Inferior parietal cortex (tissue), 1 donor: ENCODE measurements around the gene GORAB.

Experiments
- DNase-seq: peaks from one replicate; pipeline ENCODE4 v3.0.0-alpha.2; 2016; ENCODE audit errors: extremely low spot score

GORAB gene, protein sequence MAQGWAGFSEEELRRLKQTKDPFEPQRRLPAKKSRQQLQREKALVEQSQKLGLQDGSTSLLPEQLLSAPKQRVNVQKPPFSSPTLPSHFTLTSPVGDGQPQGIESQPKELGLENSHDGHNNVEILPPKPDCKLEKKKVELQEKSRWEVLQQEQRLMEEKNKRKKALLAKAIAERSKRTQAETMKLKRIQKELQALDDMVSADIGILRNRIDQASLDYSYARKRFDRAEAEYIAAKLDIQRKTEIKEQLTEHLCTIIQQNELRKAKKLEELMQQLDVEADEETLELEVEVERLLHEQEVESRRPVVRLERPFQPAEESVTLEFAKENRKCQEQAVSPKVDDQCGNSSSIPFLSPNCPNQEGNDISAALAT

DNA sequence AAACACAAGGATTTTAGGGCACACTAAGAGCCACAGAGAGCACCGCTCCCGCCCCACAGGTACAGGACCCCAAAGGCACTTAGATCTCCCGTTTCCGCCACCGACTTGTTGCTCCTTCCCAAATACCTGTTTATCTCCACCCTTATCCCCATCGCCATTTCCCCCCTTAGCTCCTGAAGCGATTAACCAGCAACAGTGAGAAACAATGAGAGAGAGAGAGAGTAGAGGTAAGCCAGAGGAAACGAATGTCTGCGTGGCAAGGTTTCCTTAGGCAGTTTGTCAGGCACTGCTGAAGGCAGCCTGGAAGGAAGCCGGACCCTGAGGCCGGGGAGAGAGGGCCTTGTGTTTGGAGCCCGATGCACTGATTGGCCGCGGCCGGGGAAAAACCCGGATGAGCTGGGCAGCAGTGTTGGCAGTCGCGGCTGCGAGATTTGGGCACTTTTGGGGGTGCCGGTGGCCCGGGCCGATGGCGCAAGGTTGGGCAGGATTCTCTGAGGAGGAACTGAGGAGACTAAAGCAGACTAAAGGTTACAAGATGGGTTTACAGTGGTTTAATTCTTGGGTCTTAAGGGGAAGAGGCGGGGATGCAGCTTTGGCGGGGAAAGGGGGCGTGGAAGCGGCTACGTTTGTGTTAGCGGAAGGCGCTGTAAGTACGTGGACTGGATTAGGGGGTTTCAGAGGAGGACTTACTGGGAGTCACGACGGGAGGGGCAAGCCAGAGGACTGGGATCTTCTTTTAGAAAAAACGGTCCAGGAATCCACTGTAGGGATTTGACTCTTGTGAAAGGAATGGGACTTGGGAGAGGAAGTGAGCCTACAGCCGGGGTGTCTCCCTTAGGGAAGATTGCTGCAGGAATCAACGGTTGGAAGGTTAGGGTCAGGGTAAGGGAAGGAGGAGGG lies at the start of gene GORAB:
TSS of gene GORAB (plus strand) at position 409 of the 900 bp plus-strand sequence. CDS start at position 467, 58 bp downstream.
- peak; percentile 86 for DNase-seq

DNA sequence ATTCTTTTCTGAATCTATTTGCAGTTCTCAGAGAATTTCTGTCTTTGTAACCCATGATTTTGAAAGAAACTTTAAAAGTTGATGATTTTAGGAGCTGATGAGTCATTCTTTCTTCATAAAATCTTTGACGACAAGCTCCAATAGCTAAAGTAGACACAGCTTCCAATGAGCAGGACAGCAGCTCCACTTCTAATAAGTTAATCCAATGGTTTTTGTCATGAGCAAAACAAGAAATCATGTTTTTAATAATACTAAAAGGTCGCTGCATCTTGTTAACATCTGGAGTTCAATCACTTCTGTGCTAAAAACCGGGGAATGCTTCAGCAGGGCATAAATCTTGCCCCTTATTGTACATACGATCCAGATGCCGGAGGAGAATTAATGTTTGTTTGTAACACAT lies 48.9 kb upstream of the GORAB start:
- no peak for DNase-seq

DNA sequence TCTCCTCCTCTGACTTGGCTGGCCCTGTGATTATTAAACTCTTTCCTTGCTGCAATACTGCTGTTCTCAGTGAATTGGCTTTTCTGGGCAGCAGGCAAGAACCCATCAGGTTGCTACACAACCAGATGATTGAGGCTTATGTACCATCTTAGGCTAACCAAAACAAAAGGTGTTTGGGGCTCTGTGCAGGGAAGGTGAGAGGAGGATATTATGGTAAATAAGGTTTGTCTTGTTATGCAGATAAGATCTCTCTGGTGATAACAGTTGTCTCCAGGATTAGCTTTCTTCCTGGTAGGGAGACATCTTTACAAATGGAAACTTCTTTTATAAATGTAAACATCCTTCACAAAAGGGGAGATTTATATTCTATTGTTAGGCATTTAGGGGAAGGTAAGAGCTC lies 44.5 kb upstream of the GORAB start:
- no peak for DNase-seq

DNA sequence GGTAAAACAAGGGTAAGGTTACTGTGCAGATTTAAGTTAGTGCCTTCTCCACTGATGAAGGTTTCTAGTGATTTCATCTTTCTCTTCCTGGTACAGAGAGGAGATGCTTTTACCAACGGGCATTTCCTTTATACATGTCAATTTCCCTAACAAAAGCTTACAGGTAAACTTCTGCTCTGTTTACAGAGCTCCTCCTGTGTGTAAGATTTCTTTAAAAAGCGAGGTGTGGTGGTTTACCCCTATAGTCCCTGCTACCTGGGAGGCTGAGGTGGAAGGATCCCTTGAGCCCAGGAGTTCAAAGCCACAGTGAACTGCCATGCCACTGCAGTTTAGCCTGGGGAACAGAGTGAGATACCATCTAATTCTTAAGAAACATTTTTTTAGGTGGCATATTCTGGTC lies 40.7 kb upstream of the GORAB start:
- DNase-seq, result no peak

DNA sequence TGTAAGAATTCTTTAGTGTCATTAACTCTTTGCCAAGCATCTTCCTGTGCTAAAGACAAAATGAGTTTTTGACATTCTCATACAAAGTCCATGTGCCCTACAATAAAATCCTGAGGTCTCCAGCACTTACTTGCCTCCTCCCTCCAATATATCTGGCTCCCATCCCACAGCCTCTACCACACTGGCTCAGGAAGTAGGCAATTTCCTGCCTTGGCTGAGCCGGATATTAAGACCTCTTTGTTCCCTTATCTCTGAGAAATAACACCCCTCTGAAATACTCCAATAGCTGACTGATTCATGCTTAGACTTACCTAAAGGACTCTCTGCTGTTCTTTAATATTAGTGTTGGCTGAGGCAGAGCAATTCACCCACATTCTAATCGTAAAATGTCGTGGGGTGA lies 37.6 kb upstream of the GORAB start:
- DNase-seq, result no peak

DNA sequence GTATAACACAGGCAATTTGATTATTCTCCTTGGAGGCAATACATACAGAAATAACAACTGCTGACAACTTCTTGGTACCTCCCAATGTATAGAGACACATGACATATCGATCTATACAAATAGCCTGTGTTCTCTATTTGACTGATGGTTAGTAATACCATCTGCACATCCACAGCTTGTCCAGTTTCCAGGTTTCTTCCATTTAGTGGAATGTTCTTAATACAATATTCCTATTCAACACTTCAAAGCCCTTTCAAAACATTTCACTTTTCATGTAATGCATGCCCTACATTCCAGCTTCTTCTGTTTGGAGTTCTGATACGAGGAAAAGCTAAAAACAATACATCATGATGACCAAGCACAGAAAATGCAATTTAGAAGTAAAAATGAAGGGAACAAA lies 37.0 kb upstream of the GORAB start:
- DNase-seq, result no peak

DNA sequence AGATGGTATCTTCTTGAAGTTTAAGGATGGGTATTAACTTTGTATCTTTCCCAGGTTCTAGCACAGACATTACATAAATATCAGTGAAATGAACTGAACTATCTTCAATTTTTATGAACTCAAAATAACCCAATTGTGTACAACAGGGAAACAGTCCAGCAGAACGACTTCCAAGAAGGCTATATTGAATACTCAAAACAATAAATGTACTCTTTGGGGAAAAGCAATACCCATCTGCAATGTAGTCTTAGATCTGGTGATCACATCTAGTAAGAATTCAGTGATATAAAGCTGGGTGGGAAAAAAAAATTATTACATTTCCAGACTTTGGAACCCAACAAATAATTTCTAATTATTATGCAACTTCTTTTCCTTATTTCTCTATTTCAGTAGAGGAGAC lies 33.1 kb upstream of the GORAB start:
- DNase-seq, result no peak

DNA sequence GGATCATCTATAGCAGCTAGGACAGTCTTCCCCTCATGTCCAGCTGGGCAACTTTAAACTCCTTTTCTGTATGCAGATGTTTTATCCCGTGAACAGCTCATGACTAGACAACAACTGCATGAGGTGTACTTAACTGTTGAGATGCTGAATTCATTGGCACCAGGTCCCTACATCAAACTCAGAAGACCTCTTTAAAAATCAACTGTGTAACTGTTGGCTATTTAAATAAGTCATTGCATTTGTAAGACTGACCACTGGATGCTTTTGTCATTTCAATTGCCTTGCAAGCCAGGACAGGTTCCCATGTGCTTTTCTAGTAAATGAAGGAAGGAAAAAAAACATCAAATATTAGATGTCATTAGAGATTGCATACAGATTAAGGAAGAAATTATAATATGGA lies 28.3 kb upstream of the GORAB start:
- DNase-seq, result no peak

DNA sequence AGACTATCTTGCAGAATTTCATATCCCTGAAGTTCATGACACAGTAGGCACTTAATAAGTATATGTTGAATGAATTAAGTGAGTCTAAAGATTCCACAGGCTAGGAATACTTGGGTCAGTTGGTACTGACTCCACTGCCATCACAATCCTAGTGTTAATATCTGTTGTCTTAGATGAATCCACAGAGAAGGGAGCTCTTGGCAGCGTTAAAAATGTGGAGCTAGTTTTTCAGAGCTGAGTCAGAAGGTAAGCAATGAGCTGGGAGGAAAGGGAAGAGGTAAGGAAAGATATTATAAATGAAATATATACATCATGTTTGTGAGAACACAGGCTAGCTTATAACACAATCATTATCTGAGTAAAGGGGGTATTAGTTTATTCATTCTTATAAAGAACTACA lies 21.8 kb upstream of the GORAB start:
- no peak for DNase-seq

DNA sequence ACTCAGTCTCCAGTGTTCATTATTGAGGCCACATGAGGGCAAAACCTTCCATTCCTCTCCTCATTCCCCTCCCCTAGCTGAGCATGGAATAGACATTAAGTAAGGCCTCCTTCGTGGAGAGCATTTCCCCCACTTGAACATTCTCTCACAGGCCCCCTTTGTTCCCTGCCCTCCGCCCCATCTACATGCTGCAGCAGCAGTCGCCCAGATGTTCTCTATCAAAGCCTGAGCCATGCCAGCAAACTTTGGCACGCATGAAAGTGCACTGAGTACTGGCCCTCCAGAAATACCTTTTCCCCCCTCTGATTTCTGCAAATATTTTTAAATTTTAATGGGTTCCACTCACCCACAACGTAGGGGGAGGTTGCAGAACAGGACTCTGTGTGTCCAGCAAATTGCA lies 20.9 kb upstream of the GORAB start:
- DNase-seq, result no peak

DNA sequence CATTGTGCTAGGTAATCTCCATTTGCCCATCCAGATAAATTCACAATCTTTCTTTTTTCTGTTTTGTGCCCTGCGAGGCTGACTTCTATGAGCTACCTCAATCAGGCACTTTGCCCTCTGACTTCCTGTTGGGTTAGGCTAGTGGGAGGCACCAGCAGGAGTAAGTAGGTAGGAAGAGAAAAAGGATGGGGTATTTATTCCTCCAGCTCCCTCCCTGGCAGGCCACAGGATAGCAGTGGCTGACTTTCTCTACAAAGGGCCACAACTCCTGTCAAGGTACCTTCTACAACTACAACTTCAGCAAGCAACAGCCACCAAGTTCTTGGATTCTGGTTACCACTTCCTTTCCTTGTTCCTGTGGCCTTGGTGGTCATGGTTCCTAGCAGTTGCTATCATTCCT lies 18.8 kb upstream of the GORAB start:
- DNase-seq, result no peak

DNA sequence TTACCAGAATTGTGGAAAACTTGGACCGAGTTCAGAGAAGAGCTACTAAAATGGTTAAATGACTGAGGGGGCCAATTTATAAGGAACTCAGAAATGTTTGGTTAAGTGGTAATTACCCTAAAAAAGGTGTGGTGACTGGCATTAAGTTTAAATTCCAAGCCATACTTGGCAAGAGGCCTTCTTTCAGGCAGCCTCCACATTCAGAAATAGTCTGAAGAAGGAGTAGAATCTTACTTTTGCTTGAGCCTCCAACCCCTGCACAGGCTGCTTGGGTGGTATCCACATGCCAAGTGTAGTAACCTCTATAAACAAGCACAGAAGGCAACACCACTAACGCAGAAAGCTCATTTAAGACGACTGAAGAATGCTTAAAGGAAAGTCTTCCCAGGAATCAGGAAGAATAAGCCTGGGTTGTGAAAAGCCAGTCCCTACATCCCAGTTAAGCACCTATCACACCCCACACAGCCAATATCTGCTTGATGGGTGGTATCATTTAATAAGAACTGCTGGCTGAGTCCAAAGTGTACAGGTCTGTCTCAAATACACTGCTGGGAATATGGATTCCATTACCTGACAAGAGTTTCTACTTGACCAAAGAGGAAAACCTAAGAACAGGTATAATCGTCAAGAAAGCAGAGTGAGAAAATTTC lies 13.7 kb upstream of the GORAB start:
- DNase-seq, result no peak

DNA sequence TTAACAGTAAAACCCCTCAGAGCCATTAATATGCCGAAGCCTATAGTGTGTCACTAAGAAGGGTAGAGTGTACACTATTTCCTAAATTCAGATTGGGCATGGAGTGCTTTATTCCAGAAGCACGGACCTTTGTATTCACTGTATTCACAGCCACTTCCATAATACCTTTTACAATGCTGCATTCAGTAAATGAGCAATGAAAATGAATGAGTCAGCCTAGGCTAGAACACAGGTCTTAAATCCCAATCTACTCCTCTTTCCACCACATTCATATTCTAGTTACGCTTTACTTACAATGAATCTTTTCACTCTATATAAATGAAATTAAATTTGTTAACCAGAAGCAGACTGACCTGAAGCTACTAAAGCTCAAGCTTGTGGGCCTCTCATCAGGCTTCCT lies 13.0 kb upstream of the GORAB start:
- DNase-seq, result no peak

DNA sequence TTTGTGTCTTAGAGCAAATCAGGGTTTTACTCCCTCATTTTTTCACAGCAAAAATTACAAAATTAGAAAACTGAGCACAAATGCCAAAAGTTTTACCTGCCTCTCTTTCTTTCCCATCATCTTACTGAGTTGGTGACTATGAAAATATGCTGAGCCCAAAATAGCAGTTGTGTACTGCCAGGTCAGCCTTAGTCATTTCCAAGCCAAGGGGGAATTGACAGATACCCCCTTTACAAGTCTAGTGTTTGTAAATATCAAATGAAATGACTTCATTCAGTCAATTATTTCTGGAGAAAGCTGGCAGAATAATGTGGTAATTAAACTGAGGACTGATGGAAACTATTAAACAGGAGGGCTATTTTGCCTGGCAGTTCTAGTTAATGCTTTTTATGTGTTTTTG lies 11.4 kb upstream of the GORAB start:
- DNase-seq, result no peak

DNA sequence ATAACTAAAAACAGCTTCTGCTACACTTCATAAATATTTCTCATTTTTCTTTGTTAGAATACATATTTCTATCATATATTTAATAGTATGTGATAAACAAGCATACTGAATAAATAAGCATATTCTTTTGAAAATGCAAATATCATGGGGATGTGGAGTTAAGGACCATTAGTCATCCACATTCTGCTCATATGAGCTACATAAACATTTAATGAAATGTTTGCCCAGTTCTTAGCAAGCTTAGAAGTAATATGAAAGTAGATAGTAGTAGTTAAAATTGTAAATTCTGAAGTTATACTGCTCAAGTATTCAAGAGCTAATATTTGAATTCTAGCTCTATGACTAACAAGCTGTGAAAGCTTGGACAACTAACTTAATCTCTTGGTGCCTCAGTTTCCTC lies 10.1 kb upstream of the GORAB start:
- no peak for DNase-seq

DNA sequence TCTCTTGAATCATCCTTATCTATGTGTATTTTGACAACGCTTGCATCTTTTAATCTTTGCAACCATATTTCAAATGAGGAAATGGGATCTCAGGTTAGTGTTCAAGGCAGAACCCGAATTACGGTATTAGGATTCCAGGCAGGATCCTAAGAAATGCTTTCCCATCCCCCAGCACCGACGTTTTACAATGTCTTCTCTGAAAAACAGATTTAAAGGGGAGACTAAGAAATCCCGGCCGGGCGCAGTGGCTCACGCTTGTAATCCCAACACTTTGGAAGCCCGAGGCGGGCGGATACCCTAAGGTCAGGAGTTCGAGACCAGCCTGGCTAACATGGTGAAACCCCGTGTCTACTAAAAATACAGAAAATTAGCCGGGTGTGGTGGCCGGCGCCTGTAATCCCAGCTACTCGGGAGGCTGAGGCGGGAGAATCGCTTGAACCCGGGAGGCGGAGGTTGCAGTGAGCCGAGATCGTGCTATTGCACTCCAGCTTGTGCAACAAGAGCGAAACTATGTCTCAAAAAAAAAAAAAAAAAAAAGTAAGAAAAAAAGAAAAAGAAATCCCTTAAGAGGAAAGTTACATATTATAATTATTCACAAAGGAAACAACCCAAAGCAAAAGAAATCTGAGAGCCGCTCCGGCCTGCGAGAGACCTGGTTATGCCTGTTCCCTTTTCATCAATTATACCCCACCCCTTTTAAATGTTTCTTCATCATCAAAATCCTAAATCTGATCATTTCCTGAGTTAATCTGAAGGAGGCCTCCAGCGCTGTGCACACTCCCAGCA lies 801 bp upstream of the GORAB start:
- DNase-seq, result peak; percentile 39

DNA sequence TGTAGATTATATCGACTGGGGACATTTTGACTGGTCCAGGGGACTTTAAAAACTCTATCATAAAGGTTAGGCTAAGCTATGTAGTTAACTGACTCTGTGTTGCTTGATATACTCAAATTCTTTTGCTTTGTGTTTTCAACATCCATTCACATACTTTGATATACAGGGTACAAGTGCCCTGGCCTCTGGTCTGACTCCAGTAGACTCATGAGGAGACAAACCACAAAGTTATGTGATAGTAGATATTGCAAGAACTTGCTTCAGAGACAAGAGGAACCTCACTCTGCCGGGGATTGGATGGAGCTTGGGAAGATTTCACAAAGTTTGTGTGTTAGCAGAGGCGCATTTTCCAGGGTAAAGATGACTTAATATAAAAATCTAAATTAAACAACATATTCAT lies 1.3 kb downstream of the GORAB start:
- DNase-seq, result no peak

DNA sequence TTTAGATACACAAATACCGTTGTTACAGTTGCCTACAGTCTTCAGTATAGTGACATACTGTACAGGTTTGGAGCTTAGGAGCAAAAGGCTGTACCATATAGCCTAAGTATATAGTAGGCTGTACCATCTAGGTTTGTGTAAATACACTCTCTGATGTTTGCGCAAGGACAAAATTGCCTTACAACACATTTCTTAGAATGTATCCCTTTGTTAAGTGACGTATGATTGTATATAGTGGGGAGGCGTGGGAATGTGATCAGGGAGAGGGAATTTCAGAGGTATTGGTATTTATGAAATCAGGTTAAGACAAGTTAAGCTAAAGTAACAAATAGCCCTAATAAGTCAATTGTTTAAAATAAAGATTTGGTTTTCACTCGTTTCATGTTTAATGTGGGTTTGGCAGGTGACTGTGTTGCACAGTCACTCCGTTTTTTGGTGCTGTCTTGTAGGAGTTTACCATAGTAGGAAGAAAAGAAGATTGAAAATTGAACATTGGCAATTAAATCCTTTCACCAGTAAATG lies 2.7 kb downstream of the GORAB start:
- no peak for DNase-seq

DNA sequence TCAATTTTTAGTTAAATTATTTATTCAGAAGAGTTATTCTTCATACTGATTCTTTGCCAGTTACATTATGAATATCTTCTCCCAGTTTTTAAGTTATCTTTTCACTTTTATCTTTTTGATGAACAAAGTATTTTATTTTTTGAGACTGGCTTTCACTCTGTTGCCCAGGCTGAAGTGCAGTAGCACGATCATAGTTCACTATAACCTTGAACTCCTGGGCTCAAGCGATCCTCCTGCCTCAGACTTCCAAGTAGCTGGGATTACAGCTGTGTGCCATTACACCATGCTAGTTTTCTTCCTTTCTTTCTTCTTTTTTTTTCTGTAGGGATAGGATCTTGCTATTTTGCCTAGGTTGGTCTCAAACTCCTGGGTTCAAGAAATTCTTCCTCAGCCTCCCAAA lies 3.5 kb downstream of the GORAB start:
- no peak for DNase-seq

DNA sequence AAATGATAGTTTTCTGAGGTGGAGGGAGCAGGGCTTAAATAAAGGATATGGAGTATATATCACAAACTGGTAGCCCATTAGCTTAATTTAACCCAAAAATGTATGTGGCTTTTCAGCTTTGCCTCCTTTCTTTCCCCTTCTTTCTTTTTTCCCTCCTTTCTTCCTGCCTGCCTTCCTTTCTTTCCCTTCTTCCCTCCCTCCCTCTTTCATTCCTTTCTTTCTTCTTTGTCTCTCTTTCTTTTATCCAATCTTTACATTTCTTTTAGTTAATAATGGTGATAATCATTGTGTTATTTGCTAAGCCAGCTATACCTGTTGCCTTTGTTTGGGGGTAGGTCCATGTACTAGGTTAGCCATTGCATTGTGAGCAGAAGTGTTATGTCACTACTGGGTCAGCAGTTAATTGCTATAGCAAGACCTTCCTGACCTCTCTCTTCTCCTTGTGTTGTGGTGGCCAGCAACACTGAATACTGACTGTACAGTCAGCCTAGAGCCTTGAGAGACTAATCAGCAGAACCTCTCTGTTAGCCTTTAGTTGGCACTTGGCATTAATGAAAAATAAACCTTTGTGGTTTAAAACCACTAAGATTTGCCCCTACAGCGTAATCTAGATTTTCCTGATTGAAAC lies 5.1 kb downstream of the GORAB start:
- DNase-seq, result no peak
